H1 (cell line): ENCODE results near the gene ECT2L. TPM values are rescaled to one million over a fixed set of nuclear protein-coding genes. Genes with fewer than 3 reads are reported as not detected.

Source experiments
- POLR2A ChIP-seq, 2 experiments: IDR thresholded peaks; 1 replicate in 1 of 2; 2 replicates in 1 of 2; pipeline ENCODE4 v1.6.1; 2011; ENCODE audit warnings: low read depth in 2 of 2, low read length in 2 of 2, mild to moderate bottlenecking in 2 of 2; ENCODE audit errors: control extremely low read depth in 1 of 2
- SP1 ChIP-seq: IDR thresholded peaks from 2 replicates; pipeline ENCODE4 v1.6.1; 2011; ENCODE audit warnings: low read depth, low read length
- TAF1 ChIP-seq: IDR thresholded peaks from 2 replicates; pipeline ENCODE4 v1.6.1; 2011; ENCODE audit warnings: mild to moderate bottlenecking, low read depth, low read length
- TCF12 ChIP-seq: IDR thresholded peaks from 2 replicates; pipeline ENCODE4 v1.6.1; 2011; ENCODE audit warnings: low read depth, mild to moderate bottlenecking, low read length
- polyA plus RNA-seq, 7 experiments: library from polyadenylated mRNA; depleted of rRNA in 3 of 7; stranded (reverse) in 5 of 7; unstranded in 2 of 7; fragments of >200 nt in 5 of 7; fragments of 200-250 nt in 2 of 7; gene quantifications; 1 replicate in 5 of 7; 2 replicates in 1 of 7; 4 replicates in 1 of 7; pipeline versions ENCODE4 v1.2.1 to v1.2.3, GENCODE V29; 2011 to 2013; ENCODE audit warnings: missing spikeins in 2 of 7, mixed read lengths in 2 of 7
- total RNA-seq: library from RNA; stranded (reverse); fragmentation: NEBNext Ultra II Directional; extraction: Animal tissue kit (Norgen Biotek cat#: 25700); gene quantifications from 2 replicates; pipeline ENCODE4 v1.2.1, GENCODE V29; 2021

ECT2L gene
- total and polyA plus RNA-seq, 2 of the 8 experiments (the other 6 are each of a cell fraction or from before 2014, with no cell fraction given): not detected

DNA sequence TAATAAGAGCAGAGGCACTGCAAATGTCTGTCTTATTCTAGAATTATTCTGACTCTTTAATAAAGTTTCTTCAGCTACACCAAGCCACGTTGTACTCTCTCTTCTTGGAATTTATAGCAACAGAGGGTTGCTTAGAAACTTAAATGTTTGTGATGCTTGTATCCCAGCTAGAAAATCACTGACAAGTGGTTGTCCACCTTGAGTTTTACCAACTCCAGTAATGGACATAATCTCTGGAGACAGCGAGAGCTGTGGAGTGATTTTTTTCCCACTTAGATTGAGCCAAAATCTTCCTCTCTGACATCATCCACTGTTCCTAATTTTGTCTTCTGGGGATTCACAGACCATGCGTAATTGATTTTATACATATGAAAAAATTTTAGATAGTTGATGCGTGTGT, 8.0 kb downstream of the ECT2L start (continued):
- TF ChIP-seq TAF1 (no peak), TCF12 (no peak), POLR2A (IDR thresholded peaks at IDR 0.05; ENCODE audit: control extremely low read depth in 1 of 2, low read depth in 2 of 2, low read length in 2 of 2) (no peak), SP1 (no peak)
